Vagina (tissue), 2 donors: ENCODE data around the gene SECISBP2L.

Experiments used
- CTCF ChIP-seq, 3 experiments: fragments of 450-650 bp in 2 of 3; fragments of 200-600 bp in 1 of 3; sonication (generic) in 1 of 3; IDR thresholded peaks; one replicate each; pipeline ENCODE4 v1.5.1; 2017 to 2019; ENCODE audit warnings: antibody characterized with exemption in 3 of 3, mild to moderate bottlenecking in 2 of 3, moderate library complexity in 2 of 3
- POLR2A ChIP-seq, 2 donors: fragments of 450-650 bp; IDR thresholded peaks; one replicate each; pipeline ENCODE4 v1.6.1; 2017; ENCODE audit warnings: antibody characterized with exemption in 2 of 2, mild to moderate bottlenecking in 2 of 2, moderate library complexity in 2 of 2
- POLR2AphosphoS5 ChIP-seq, 2 donors: sonication (generic); formaldehyde crosslinking; IDR thresholded peaks; one replicate each; pipeline ENCODE4 v1.9.0; 2017; ENCODE audit warnings: antibody characterized with exemption in 2 of 2, mild to moderate bottlenecking in 2 of 2, low read depth in 1 of 2; ENCODE audit not compliant: insufficient read depth in 1 of 2

GRCh38 chr15:48968066-48968465 lies 78.2 kb downstream of the SECISBP2L start:
- no peak for TF ChIP-seq CTCF (IDR thresholded peaks at IDR 0.05)
- TF ChIP-seq POLR2AphosphoS5 (IDR thresholded peaks at IDR 0.05; ENCODE audit: insufficient read depth in 1 of 2, low read depth in 1 of 2) = no peak
- TF ChIP-seq POLR2A (IDR thresholded peaks at IDR 0.05) = no peak
